ENCODE results near the gene ROR2. TPM values are rescaled to one million over a fixed set of nuclear protein-coding genes. Genes with fewer than 3 reads are reported as not detected.

The ROR2 gene
- total and polyA plus RNA-seq, 5 donors from 2014 or later: 0.12 TPM; not detected in 4

DNA sequence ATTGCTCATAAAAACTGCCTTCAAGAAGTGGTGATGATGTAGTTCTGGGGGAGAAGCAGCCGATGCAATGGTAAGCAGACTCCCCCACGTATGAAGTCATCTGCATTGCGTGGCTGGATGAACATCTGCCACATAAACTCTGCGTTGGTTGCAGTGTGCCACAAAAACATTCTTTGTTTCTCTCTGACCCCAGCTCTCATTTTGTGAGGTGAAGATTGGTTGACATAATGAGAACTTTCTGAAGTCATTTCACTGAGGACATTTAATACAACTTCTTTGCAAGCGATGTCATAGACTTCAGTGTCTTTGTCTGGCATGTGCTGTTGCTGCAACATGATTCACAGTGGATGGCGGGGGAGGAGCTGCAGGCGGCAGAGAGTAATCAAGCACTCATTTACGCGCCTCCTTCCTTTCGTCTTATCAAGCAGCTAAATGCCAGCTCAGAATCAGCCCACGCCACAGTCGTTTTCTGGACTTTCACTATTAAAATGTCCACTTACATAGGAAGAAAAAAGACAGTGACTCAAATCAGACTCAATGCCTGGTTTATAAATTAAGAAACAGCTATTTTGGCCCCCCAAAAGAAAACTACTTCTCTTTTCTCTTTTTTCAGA lies 434.8 kb downstream of the ROR2 start:
- H3K27me3 ChIP-seq (ENCODE audit: control insufficient read depth, insufficient read depth, low read length): peaks cover 4% of the 10 kb centered on the region
- Mint-ChIP-seq H3K27ac (no peak overlapping the region), H3K9me3 (peaks cover 0 to 16% (median 2%) of the 10 kb centered on the region in 7 donors), H3K4me3 (no peak overlapping the region), H3K36me3 (no peaks in the 10 kb centered on the region), H3K4me1 (no peaks in the 10 kb centered on the region), H3K27me3 (peaks cover 30% of the 10 kb centered on the region)
- ATAC-seq (ENCODE audit: low read depth in 2 of 2): no peak
- no peak overlapping the region for H3K4me3 ChIP-seq (ENCODE audit: low read depth, low read length)
- H3K27ac ChIP-seq (ENCODE audit: insufficient read depth, low read length, poor library complexity, severe bottlenecking): no peak overlapping the region
- DNase-seq: no peak
- H3K9me3 ChIP-seq (ENCODE audit: control insufficient read depth in 2 of 2, low read length in 2 of 2): peaks cover 0 to 5% of the 10 kb centered on the region in 2 experiments
- no peaks in the 10 kb centered on the region for H3K36me3 ChIP-seq (ENCODE audit: control insufficient read depth, insufficient read depth, low read length)
- no peaks in the 10 kb centered on the region for H3K4me1 ChIP-seq (ENCODE audit: control insufficient read depth, insufficient read depth, low read length, poor library complexity, severe bottlenecking)

Other genes starting within 250 kb of the ROR2 start
- gene SPTLC1, start 165.2 kb upstream of the ROR2 start, total RNA-seq: 51.2 TPM
- gene SPTLC1, start 165.2 kb upstream of the ROR2 start, polyA plus RNA-seq: 10 to 100 TPM; 44.0 to 50.7 (median 47.6) TPM

Measured in CD4-positive, CD25-positive, alpha-beta regulatory T cell (primary cell).